Measurements from ENCODE around the gene ACTR2. TPM values are rescaled to one million over a fixed set of nuclear protein-coding genes. Genes with fewer than 3 reads are reported as not detected.

ACTR2 gene
- total and polyA plus RNA-seq, 9 of the 15 experiments (the other 6 are each of a cell fraction or from before 2014, with no cell fraction given), result 47.3 to 239 (median 108) TPM

GRCh38 chr2:65294136-65294535 lies 66.5 kb downstream of the ACTR2 start:
- peak overlapping the region; percentile 69 to 84 for H3K9ac ChIP-seq (ENCODE audit: insufficient read depth in 1 of 2, low read depth in 2 of 2, low read length in 2 of 2)
- H3K4me3 ChIP-seq, result no peak overlapping the region
- H3K4me1 ChIP-seq (replicated peaks in 1 of 2; ENCODE audit: control insufficient read depth in 2 of 2, insufficient read depth in 2 of 2, low read length in 2 of 2), result peaks cover 33 to 35% of the 10 kb centered on the region in 2 experiments
- H3K79me2 ChIP-seq (ENCODE audit: control insufficient read depth, insufficient read depth, low read length), result no peaks in the 10 kb centered on the region
- peak overlapping the region; percentile 84 for H2AFZ ChIP-seq (ENCODE audit: low read depth, low read length)
- POLR2A ChIA-PET, result interaction anchor here (1.5 to 2.7 kb wide), 3 partner anchors 11 to 17 kb away, joined by 5 to 16 read pairs (median 6); no protein-coding TSS in a partner anchor
- no peak overlapping the region; the same call in 1 of the 2 replicates for H3K4me2 ChIP-seq (ENCODE audit: insufficient read depth, low read length)
- no peaks in the 10 kb centered on the region for H4K20me1 ChIP-seq (replicated peaks; ENCODE audit: control insufficient read depth, insufficient read depth, low read length)
- H3K27me3 ChIP-seq (ENCODE audit: control insufficient read depth in 2 of 2, insufficient read depth in 2 of 2, low read length in 2 of 2), result no peaks in the 10 kb centered on the region
- in situ Hi-C loops (cut with MboI), result no loop called here
- H3K9me3 ChIP-seq (replicated peaks; ENCODE audit: control insufficient read depth, insufficient read depth, low read depth, low read length), result no peaks in the 10 kb centered on the region
- CTCF ChIA-PET (ENCODE audit: low intra/inter-chr PET ratio), result no interaction called here
- ATAC-seq, result peak; percentile 55
- peak overlapping the region; percentile 86 for H3K27ac ChIP-seq (ENCODE audit: extremely low read depth, low read depth, low read length)
- intact Hi-C loops (cut with micrococcal nuclease), result no loop called here
- no peaks in the 10 kb centered on the region for H3K36me3 ChIP-seq (ENCODE audit: control insufficient read depth, insufficient read depth, low read length)
- FAIRE-seq, result no peak
- BruUV-seq (replicated peaks), result TSS peak; percentile 46
- H3K9me1 ChIP-seq (ENCODE audit: control insufficient read depth, insufficient read depth, low read length), result no peaks in the 10 kb centered on the region
- TF ChIP-seq, protein P1, sequence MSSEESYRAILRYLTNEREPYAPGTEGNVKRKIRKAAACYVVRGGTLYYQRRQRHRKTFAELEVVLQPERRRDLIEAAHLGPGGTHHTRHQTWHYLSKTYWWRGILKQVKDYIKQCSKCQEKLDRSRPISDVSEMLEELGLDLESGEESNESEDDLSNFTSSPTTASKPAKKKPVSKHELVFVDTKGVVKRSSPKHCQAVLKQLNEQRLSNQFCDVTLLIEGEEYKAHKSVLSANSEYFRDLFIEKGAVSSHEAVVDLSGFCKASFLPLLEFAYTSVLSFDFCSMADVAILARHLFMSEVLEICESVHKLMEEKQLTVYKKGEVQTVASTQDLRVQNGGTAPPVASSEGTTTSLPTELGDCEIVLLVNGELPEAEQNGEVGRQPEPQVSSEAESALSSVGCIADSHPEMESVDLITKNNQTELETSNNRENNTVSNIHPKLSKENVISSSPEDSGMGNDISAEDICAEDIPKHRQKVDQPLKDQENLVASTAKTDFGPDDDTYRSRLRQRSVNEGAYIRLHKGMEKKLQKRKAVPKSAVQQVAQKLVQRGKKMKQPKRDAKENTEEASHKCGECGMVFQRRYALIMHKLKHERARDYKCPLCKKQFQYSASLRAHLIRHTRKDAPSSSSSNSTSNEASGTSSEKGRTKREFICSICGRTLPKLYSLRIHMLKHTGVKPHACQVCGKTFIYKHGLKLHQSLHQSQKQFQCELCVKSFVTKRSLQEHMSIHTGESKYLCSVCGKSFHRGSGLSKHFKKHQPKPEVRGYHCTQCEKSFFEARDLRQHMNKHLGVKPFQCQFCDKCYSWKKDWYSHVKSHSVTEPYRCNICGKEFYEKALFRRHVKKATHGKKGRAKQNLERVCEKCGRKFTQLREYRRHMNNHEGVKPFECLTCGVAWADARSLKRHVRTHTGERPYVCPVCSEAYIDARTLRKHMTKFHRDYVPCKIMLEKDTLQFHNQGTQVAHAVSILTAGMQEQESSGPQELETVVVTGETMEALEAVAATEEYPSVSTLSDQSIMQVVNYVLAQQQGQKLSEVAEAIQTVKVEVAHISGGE (CRISPR knock-in tag; IDR thresholded peaks at IDR 0.05), result peak in 1 of 3 experiments; percentile 13; a peak in 1 of 6 replicates
- TF ChIP-seq TRIM24 (IDR thresholded peaks at IDR 0.05), result no peak
- 73% methylated on average over 6 of the region's 6 CpGs for WGBS (ENCODE audit: insufficient coverage, low coverage, missing lambda C conversion rate)
- DNase-seq (ENCODE audit: extremely low read depth in 1 of 4, low spot score in 3 of 4), result no peak

All from K562 (cell line).